Left renal pelvis (tissue), 4 donors: Measurements from ENCODE around the gene RTBDN. TPM values are rescaled to one million over a fixed set of nuclear protein-coding genes. Genes with fewer than 3 reads are reported as not detected.
"Not testable (repeated sequence)": the region's sequence is repeated elsewhere in the genome, so short reads cannot be mapped to it uniquely, and the experiment has no call there.

ENCODE experiments used
- DNase-seq, 4 donors: peaks; one replicate each; pipeline ENCODE4 v3.0.0-alpha.2; 2013; ENCODE audit warnings: low read depth in 4 of 4, low spot score in 3 of 4
- polyA plus RNA-seq, 4 donors: library from polyadenylated mRNA; unstranded; fragments of 120-200 nt; gene quantifications; one replicate each; pipeline ENCODE4 v1.2.1, GENCODE V29; 2013; ENCODE audit not compliant: insufficient read length in 4 of 4

The RTBDN gene
- polyA plus RNA-seq, 4 donors, result 0.20 to 0.29 TPM; not detected in 2

DNA sequence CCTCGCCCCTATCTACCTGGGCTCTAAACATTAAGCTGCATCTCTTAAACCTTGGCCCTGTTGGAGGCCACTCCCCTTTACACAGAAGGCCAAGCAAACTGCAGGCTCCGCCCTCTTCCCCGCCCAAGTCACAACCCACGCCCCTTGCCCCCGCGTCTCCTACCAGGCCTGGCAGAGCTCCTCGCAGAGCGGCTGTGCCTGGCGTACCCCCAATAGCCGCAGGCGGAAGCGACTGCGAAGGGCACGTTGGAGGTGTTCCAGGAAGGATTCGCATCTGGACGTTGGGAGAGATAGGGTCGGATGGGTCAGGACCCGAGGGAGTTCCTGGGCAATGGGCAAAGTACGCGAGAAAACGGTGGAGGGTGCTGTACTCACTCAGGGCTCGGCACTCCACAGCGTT lies 5.9 kb downstream of the RTBDN start:
- DNase-seq, result no peak

DNA sequence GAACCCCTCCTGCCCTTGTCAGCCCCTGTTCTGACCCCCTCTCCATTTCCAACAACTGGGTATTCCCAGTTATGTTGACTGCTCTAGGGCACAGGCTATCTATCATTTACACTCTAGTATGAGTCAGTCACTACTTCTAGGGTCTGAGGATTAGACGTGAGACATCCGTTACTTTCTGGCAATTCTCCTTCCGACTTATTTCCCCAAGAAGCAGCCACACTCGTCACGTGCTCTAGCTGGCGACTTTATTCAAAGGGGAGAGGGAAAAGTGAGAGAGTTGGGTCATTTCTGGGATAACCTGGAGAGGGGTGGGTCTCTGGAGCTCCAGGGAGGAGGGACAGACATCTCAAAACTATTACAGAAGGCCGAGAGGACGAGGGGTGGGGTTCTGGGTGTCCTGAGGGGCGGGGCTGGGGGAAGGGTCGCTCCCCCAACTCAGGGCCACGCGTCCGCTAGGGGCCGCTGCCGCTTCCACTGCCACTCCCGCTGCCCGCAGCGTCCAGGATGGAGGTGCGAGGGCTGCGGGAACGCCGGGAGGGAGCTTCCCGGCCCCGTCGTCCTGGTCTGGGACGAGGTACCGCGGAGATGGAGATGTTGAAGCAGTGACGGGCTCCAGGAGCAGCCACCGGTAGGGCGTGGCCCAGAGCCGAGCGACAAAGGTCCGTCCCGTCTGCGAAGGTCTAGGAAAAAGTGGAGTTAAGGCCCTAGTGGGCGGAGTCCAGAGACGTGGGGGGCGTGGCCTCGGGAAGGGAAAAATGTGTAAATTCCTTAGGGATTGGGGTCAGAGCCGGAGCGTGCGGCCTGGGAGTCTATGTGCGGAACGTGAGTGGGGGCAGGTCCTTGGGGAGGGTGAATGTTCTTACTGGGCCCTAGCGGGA lies 8.9 kb downstream of the RTBDN start:
- DNase-seq, result no peak

DNA sequence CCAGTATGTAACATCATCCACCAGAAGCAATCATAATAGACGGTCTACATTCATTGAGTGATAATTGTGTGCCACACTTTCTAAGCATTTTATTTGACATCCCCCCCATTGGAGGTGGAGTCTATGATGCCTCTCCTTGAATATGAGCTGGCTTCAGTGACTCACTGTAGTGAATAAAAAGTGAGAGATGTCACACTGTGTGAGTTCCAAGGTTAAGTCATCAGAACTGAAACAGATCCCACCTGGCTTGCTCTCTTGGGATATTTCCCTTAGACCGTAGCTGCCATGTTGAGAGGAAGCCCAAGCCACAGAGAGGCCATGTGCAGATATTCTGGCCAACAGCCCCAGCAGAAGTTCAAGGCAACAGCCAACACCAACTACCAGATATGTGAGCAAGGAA lies 12.6 kb downstream of the RTBDN start:
- no peak for DNase-seq

DNA sequence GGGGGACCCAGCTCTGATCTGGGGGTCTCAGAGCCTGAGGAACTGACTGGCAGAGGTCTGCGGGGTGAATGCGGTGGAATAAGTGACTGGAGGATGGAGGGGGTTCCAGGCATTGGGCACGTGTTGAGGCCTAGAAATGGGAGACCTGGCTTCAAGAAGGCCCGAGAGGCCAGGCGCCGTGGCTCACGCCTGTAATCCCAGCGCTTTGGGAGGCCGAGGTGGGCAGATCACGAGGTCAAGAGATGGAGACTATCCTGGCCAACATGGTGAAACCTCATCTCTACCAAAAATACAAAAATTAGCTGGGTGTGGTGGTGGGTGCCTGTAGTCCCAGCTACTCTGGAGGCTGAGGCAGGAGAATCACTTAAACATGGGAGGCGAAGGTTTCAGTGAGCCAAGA lies 16.6 kb downstream of the RTBDN start:
- DNase-seq, result not testable (repeated sequence)

DNA sequence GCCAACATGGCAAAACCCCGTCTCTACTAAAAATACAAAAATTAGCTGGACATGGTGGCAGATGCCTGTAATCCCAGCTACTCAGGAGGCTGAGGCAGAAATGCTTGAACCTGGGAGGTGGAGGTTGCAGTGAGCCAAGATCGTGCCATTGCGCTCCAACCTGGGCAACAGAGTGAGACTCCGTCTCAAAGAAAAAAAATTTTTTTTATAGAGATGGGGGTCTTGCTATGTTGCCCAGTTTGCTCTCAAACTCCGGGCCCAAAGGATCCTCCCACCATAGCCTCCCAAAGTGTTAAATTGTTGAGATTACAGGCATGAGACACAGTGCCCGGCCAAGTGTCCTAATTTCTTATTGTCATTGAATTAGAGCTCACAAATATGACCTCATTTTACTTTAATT lies 17.2 kb downstream of the RTBDN start:
- not testable (repeated sequence) for DNase-seq

DNA sequence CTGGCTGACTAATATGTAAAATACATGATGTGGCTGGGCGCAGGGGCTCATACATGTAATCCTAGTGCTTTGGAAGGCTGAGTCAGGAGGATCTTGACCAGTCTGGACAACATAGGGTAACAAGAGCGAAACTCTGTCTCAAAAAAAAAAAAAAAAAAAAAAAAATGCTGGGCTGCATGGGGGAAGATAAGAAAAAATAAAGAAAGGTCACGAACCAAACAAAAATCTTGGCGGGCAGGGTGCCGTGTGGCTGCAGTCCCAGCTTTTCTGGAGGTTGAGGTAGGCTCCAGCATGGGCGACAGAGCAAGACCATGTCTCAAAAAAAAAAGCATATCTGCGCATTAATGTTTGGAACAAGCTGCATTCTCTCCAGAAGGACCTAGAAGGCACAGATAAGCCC lies 19.3 kb downstream of the RTBDN start:
- no peak for DNase-seq

DNA sequence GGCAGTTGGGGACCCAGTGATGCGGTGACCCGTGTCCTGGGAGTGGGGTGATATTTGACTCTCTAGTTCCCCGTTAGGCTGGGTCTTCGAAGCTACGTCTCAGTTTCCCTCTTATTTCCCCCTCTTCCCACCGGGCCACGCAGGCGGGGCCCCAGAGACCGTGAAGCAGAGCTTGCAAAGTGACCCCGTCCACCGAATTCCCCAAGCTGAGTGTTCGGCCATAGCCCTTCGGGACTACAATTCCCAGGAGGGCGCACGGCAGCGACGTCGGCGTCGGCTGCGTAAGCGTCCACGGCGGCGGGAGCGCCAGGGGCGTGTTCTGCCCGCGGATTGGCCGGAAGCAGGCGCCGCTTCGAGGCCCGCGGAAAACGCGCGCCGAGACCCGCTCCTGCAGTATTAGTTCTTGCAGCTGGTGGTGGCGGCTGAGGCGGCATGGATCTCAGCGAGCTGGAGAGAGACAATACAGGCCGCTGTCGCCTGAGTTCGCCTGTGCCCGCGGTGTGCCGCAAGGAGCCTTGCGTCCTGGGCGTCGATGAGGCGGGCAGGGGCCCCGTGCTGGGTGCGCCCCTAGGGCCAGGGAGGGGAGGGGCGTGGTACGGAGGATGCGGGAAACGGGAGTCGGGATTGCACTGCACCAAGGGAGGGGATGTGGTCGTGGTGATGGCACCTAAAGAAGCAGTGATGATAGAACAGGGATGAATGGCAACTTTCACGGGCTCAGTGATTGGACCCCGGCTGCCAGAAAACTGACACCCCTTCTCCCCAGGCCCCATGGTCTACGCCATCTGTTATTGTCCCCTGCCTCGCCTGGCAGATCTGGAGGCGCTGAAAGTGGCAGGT lies 27.9 kb downstream of the RTBDN start, which contains the start of gene RNASEH2A:
Gene RNASEH2A (plus strand): TSS at position 343 of the 840 bp plus-strand sequence. CDS start 90 bp downstream, at position 433.
- DNase-seq, result no peak

DNA sequence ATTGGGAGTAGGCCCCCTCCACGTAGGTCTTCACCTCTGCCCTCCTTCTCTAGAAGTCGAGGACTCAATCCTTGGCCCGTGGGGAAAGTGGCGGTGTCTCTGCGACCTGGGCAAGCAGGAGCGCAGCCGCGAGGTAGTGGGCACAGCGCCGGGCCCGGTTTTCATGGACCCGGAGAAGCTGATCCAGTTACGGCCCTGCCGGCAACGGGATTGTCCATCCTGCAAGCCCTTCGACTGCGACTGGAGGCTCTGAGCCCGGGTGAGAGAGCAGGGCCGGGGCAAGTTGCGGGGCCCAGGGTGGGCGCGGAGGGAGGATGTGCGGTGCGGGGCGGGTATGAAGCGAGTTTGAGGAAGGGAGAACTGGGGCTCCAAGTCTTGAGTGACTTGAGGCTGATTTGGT lies 30.3 kb downstream of the RTBDN start:
- DNase-seq, result no peak

DNA sequence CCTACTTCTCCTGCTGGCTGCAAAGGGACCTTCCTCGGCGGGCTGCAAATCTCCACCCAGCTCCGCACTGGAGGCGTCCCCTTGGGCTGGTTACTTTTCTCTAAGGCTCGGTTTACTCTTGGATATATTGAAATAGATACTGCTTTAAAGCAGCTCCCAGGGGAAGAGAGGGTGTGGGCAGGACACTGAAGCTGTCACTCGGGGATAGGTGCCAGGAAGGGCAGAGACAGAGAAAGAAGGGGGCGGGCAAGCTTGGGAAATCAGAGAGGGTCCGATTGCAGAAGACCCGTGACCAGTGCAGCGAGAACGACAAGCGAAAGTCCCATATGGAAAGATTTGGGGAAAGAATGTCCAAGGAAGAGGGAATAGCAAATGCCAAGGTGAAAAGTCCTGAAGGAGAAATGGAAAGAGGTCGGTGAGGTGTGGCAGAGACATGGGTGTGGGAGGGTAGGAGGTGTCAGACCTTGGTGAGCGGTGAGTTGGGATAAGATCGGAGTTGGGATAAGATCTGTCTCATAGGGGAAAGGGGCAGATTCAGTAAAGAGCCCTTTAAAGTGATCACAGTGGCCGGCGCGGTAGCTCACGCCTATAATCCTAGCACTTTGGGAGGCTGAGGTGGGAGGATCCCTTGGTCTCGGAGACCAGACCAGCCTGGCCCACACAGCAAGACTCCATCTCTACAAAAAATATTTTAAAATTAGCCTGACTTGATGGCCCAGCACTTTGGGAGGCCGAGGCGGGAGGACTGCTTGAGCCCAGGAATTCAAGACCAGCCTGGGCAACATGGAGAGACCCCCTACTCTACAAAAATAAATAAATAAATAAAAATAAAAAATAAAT lies 31.9 kb downstream of the RTBDN start:
- DNase-seq, result no peak

DNA sequence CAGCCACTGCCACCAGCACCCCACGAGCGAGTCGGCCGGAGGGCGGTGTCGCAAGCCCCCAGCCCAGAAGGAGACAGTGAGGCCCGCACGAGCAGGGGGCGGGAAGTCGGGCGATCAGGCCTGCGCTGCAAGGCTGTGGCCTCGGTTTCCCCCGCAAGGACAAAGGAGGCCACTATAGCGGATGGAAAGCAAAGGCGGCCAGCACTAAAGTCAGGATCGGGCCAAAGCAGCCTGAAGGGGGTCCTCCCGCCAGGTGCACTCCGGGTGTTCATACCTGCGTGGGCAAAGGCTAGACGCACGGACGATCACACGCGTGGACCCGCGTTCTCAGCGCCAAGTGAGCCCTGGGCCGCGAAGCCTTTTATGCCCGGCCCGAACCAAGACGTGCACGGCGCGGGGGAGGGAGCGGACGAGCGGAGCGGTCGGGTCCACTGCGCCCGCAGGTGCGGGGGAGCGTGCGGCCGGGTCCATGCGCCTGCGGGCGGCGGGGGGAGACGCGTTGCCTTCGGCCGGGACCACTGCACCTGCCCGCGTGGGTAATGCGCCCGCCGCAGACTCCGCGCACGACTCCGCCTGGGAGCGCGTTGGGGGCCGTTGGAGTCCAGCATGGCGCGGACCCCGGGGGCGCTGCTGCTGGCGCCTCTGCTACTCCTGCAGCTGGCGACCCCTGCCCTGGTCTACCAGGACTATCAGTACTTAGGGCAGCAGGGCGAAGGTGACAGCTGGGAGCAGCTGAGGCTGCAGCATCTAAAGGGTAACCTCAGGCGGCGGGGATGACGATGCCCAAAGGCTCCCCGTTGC lies 32.7 kb downstream of the RTBDN start, which contains the start of the genes PRDX2 and THSD8:
Gene PRDX2 (minus strand): TSS at position 335 of the 801 bp plus-strand sequence. CDS start 539 bp downstream, outside the sequence.
Gene THSD8 (plus strand): TSS at position 604 of the 801 bp plus-strand sequence. CDS start 3 bp downstream, at position 607.
- no peak for DNase-seq

DNA sequence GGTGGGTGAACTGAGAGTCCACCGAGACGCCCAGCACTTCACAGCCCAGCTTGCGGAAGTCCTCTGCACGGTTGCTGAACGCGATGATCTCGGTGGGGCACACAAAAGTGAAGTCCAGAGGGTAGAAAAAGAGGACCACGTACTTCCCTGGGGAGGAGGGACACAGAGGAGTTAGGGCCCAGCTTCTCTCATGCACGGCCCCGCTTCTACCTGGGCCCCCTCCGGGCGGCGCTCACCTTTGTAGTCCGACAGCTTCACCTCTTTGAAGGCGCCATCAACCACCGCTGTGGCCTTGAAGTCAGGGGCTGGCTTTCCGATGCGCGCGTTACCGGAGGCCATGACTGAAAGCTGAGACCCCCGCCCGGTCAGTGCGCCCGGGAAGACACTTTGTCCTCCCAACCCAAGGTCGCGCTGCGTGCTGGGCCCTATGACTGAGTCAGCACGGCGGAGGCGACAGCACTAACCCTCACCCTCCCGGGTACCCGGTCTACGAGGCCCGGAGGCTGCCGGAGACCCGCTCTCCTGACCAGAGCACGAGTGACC lies 33.4 kb downstream of the RTBDN start:
- no peak for DNase-seq

DNA sequence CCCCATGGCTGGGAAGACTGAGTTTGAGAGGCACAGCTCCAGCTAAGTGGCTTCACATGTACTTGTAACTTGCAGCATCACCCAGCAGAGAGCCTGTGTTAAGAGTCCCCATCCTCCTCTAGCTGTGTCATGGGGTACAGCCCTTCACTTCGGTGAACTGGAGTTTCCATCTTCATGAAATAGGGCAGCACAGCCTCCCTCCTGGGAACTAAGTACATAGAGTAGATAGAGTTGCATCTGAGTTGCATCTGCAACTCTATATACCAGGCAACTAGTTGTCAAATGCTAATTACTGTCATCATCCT lies 34.0 kb downstream of the RTBDN start:
- DNase-seq, result no peak

DNA sequence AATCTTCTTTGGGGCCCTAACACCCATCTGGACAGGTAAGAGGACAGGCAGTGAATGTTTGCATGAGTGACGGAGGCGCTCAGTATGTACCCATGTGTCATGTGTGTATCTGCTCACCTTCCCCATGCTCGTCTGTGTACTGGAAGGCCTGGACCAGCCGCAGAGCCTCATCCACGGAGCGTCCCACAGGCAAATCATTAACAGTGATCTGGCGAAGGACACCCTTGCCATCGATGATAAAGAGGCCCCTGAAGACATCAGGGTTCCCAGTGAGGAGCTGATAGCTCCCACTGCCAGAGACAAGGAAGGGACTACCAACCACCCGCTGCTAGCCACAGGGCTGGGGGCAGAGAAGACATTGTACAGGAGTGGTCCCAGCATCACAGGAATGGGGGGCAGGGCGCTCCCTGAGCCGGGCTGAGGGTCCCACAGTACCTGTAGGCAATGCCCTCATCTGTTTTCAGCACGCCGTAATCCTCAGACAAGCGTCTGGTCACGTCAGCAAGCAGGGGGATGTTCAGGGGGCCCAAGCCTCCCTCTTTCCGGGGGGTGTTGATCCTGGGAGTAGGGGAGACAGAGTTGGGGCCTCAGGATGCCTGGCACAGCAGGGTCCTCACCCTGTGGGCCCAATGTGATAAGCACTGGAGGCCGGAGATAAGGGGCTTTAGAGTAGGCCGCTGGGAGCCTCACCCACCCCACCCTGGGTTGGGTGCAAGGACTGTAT lies 34.5 kb downstream of the RTBDN start:
- no peak for DNase-seq

DNA sequence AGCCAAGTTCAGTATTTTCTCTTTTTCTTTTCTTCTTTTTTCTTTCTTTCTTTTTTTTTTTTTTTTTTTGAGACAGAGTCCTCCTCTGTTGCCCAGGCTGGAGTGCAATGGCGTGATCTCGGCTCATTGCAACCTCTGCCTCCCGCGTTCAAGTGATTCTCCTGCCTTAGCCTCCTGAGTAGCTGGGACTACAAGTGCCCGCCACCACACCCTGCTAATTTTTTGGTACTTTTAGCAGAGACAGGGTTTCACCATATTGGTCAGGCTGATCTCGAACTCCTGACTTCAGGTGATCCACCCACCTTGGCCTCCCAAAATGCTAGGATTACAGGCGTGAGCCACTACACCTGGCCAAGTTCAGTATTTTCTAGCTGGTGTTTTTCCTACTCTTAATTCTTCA lies 36.8 kb downstream of the RTBDN start:
- not testable (repeated sequence) for DNase-seq

DNA sequence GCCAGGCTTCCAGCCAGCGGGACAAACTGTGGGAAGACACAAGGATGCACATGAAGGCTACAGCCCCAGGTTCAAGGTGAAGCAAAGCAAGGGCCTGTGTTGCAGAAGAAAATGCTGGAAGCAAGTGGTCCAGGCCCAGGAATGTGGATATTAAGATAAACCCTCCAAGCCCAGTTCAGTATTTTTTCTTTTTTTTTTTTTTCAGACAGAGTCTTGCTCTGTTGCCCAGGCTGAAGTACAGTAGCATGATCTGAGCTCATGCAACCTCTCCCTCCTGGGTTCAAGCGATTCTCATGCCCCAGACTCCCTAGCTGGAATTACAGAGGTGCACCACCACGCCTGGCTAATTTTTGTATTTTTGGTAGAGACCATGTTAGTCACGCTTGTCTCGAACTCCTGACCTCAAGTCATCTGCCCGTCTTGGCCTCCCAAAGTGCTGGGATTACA lies 37.2 kb downstream of the RTBDN start:
- no peak for DNase-seq

DNA sequence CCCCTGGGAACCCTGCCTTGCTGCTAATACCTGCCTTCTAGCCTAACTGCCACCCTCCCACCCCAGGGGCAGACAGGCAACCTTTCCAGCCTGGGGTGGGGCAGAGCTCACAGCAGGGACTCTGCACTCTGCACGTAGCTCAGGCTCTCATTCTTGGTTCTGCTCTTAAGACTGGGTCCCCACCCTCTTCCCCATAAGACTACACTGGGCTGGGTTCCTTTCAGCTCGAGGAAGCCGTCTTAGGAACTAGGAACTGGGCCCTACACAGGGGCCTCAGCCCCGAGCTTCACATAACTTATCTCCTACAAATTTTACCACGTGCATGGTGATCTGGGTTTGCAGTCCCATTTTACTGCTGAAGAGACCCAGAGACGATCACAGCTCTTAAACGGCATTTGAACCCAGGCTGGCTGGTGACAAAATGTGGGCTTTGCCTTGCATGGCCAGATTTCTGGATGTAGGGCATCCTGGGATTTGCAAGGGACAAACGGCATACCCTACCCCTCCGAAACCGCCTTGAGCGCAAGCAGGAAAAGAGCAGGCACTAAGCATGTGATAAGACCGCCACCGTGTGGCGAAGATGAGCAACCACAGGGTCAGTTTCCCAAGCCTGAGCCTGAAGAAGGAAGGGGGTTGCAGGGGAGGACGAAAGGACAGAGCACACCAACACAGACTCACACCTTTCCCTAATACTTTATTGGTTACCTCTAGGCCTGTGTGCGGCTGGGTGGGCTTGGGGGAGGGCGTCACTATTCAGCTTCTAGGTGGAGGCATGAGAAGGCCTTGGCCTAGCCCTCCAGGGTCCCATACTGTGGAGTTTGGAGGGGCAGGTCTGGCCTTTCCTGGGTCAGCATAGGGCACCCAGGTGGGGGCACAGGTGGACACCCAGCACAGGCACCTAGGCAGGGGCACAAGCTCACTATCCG lies 38.0 kb downstream of the RTBDN start:
- no peak for DNase-seq

DNA sequence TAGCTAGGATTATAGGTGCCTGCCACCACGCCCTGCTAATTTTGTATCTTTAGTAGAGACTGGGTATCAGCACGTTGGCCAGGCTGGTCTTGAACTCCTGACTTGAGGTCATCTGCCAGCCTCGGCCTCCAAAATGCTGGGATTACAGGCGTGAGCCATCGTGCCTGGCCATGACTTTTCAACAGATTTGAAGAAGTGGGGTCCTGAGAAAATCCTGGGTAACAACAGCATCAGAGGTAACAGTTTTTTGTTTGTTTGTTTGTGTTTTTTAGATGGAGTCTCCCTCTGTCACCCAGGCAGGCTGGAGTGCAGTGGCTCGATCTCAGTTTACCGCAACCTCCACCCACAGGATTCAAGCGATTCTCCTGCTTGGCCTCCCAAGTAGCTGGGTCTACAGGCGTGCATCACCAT lies 39.4 kb downstream of the RTBDN start:
- DNase-seq, result no peak
